Body of pancreas (tissue), 4 donors: ENCODE results near the gene TAF5L.

Source experiments
- CTCF ChIP-seq, 7 experiments: fragments of 450-650 bp in 4 of 7; fragments of 200-600 bp in 3 of 7; sonication (generic) in 3 of 7; IDR thresholded peaks; one replicate each; pipeline ENCODE4 v1.5.1; 2016 to 2019; ENCODE audit warnings: antibody characterized with exemption in 7 of 7
- POLR2A ChIP-seq, 3 donors: fragments of 450-650 bp; IDR thresholded peaks; one replicate each; pipeline ENCODE4 v1.6.1; 2016; ENCODE audit warnings: antibody characterized with exemption in 3 of 3, mild to moderate bottlenecking in 2 of 3

- TF ChIP-seq CTCF (IDR thresholded peaks at IDR 0.05) (no peak), POLR2A (IDR thresholded peaks at IDR 0.05) (no peak)
Observed at GRCh38 chr1:229631148-229631547, 5.2 kb upstream of the TAF5L start.
